Left lung (tissue), 10 donors: ENCODE results near the gene KRT10. TPM values are rescaled to one million over a fixed set of nuclear protein-coding genes. Genes with fewer than 3 reads are reported as not detected.
"Not testable (repeated sequence)": the region's sequence is repeated elsewhere in the genome, so short reads cannot be mapped to it uniquely, and the experiment has no call there.

Source experiments
- ATAC-seq: fragments of 200-7000 bp; cut with Tn5 transposase; one replicate; pipeline ENCODE4 v1.9.1; 2020; ENCODE audit warnings: moderate library complexity
- DNase-seq, 4 donors: peaks; one replicate each; pipeline ENCODE4 v3.0.0-alpha.2; 2013 to 2020
- H3K27ac ChIP-seq, 2 donors: fragments of 200-600 bp; sonication (generic) in 1 of 2; one replicate each; pipeline versions ENCODE4 v1.5.0 to v1.8.0; 2020 to 2021
- H3K27me3 ChIP-seq, 2 donors: fragments of 200-600 bp; sonication (generic) in 1 of 2; one replicate each; pipeline versions ENCODE4 v1.5.0 to v1.8.0; 2020 to 2021
- H3K36me3 ChIP-seq, 2 donors: fragments of 200-600 bp; sonication (generic) in 1 of 2; one replicate each; pipeline versions ENCODE4 v1.5.0 to v1.8.0; 2020 to 2021
- H3K4me1 ChIP-seq, 2 donors: fragments of 200-600 bp; one replicate each; pipeline ENCODE4 v1.8.0; 2021
- H3K4me3 ChIP-seq, 2 donors: fragments of 200-600 bp; sonication (generic) in 1 of 2; one replicate each; pipeline versions ENCODE4 v1.5.0 to v1.8.0; 2020 to 2021; ENCODE audit warnings: mild to moderate bottlenecking in 1 of 2
- H3K9me3 ChIP-seq, 2 donors: fragments of 200-600 bp; sonication (generic) in 1 of 2; one replicate each; pipeline versions ENCODE4 v1.5.0 to v1.8.0; 2020 to 2021
- CTCF ChIP-seq, 2 donors: fragments of 200-600 bp; sonication (generic) in 1 of 2; IDR thresholded peaks; one replicate each; pipeline versions ENCODE4 v1.5.0 to v1.8.0; 2021; ENCODE audit warnings: antibody characterized with exemption in 2 of 2
- intact Hi-C, 2 donors: fragments of 100-400 bp; cut with DNase I; formaldehyde crosslinking; loops; one replicate each; pipeline versions ENCODE4 v1.11.2 to v1.14.2; 2022
- polyA plus RNA-seq, 6 donors: library from polyadenylated mRNA; unstranded; fragments of 120-200 nt; gene quantifications; one replicate each; pipeline ENCODE4 v1.2.1, GENCODE V29; 2013; ENCODE audit not compliant: insufficient read length in 6 of 6
- total RNA-seq, 2 donors: library from RNA; stranded (reverse); fragmentation: NEBNext Ultra II Directional; extraction: Animal tissue kit (Norgen Biotek cat#: 25700); gene quantifications; one replicate each; pipeline ENCODE4 v1.2.1, GENCODE V29; 2021
- donor health status: DM: no; HTN: yes; CAD: no.
- donor health status: DM: no; HTN: no; CAD: no.

KRT10 gene
- total and polyA plus RNA-seq, 8 donors = 30.5 to 58.2 (median 42.2) TPM

GRCh38 chr17:40864661-40865390, 42.4 kb upstream of the KRT10 start:
- TF ChIP-seq CTCF (IDR thresholded peaks at IDR 0.05) = no peak
- ATAC-seq (no peak), DNase-seq (peak in 1 of 4 donors; percentile 47)
- intact Hi-C loops = no loop called here
- H3K27me3 ChIP-seq = peaks cover 0 to 27% of the 10 kb centered on the region in 2 donors
- H3K9me3 ChIP-seq = no peaks in the 10 kb centered on the region
- H3K4me3 ChIP-seq = no peak overlapping the region
- H3K27ac ChIP-seq = no peak overlapping the region
- no peaks in the 10 kb centered on the region for H3K36me3 ChIP-seq
- no peaks in the 10 kb centered on the region for H3K4me1 ChIP-seq

GRCh38 chr17:40862985-40863733, 40.7 kb upstream of the KRT10 start:
- TF ChIP-seq CTCF (IDR thresholded peaks at IDR 0.05) = no peak
- Histone ChIP-seq H3K9me3 (no peaks in the 10 kb centered on the region), H3K4me1 (no peaks in the 10 kb centered on the region), H3K27ac (no peak overlapping the region), H3K36me3 (no peaks in the 10 kb centered on the region), H3K4me3 (no peak overlapping the region), H3K27me3 (peaks cover 0 to 17% of the 10 kb centered on the region in 2 donors)
- DNase-seq = peak in 2 of 4 donors; percentile 15 to 71
- ATAC-seq = peak; percentile 38
- intact Hi-C loops = no loop called here

GRCh38 chr17:40859536-40859935, 37.1 kb upstream of the KRT10 start:
- no peak for TF ChIP-seq CTCF (IDR thresholded peaks at IDR 0.05)
- Histone ChIP-seq H3K9me3 (no peaks in the 10 kb centered on the region), H3K27ac (no peak overlapping the region), H3K4me3 (no peak overlapping the region), H3K36me3 (no peaks in the 10 kb centered on the region), H3K4me1 (peaks cover 0 to 2% of the 10 kb centered on the region in 2 donors), H3K27me3 (peaks cover 0 to 17% of the 10 kb centered on the region in 2 donors)
- intact Hi-C loops = no loop called here
- ATAC-seq (no peak), DNase-seq (no peak)

- H3K9me3 ChIP-seq, H3K4me3 ChIP-seq, DNase-seq, H3K36me3 ChIP-seq, ATAC-seq, H3K27ac ChIP-seq, H3K4me1 ChIP-seq, intact Hi-C loops: not testable (repeated sequence)
- peaks cover 0 to 17% of the 10 kb centered on the region in 2 donors for H3K27me3 ChIP-seq
Observed at GRCh38 chr17:40858667-40859066, 36.3 kb upstream of the KRT10 start.

- ATAC-seq (no peak), DNase-seq (no peak)
- intact Hi-C loops = no loop called here
- no peak overlapping the region for H3K4me3 ChIP-seq
- H3K27me3 ChIP-seq = peaks cover 0 to 7% of the 10 kb centered on the region in 2 donors
- no peak for TF ChIP-seq CTCF (IDR thresholded peaks at IDR 0.05)
- no peak overlapping the region for H3K27ac ChIP-seq
- no peaks in the 10 kb centered on the region for H3K9me3 ChIP-seq
- H3K4me1 ChIP-seq = peaks cover 0 to 9% of the 10 kb centered on the region in 2 donors
- H3K36me3 ChIP-seq = no peaks in the 10 kb centered on the region
Observed at GRCh38 chr17:40857535-40857934, 35.1 kb upstream of the KRT10 start.
